GM10847 (cell line): Measurements from ENCODE around the gene CDCP1.

ENCODE experiments used
- POLR2A ChIP-seq: IDR thresholded peaks from 2 replicates; pipeline ENCODE4 v1.6.1; 2011; ENCODE audit not compliant: insufficient read length; ENCODE audit errors: extremely low read depth

The CDCP1 gene

GRCh38 chr3:45112939-45113338 is 33.2 kb downstream of the CDCP1 start:
- no peak for TF ChIP-seq POLR2A

- TF ChIP-seq POLR2A: no peak
Measured at GRCh38 chr3:45110509-45110833, 35.7 kb downstream of the CDCP1 start.

- no peak for TF ChIP-seq POLR2A
Measured at GRCh38 chr3:45109771-45110508, 36.2 kb downstream of the CDCP1 start.

- TF ChIP-seq POLR2A: no peak
Measured at GRCh38 chr3:45106874-45107273, 39.3 kb downstream of the CDCP1 start.

GRCh38 chr3:45105855-45106671 is 40.1 kb downstream of the CDCP1 start:
- no peak for TF ChIP-seq POLR2A

- TF ChIP-seq POLR2A: no peak
Measured at GRCh38 chr3:45104715-45105711, 41.2 kb downstream of the CDCP1 start.

GRCh38 chr3:45103753-45104714 is 42.1 kb downstream of the CDCP1 start:
- no peak for TF ChIP-seq POLR2A

- TF ChIP-seq POLR2A: no peak
Measured at GRCh38 chr3:45103334-45103733, 42.8 kb downstream of the CDCP1 start.

- no peak for TF ChIP-seq POLR2A
Measured at GRCh38 chr3:45100981-45101407, 45.2 kb downstream of the CDCP1 start.

GRCh38 chr3:45098310-45098709 is 47.9 kb downstream of the CDCP1 start:
- TF ChIP-seq POLR2A: no peak

GRCh38 chr3:45097296-45097883 is 48.8 kb downstream of the CDCP1 start:
- TF ChIP-seq POLR2A: no peak

- no peak for TF ChIP-seq POLR2A
Measured at GRCh38 chr3:45095916-45096526, 50.2 kb downstream of the CDCP1 start.

- TF ChIP-seq POLR2A: no peak
Measured at GRCh38 chr3:45093176-45093575, 53.0 kb downstream of the CDCP1 start.
